HEK293 (cell line): ENCODE data around the gene RAET1G.

Experiments
- CTCF ChIA-PET: fragments of 350-600 bp; formaldehyde crosslinking; extraction: SDS; loops from one replicate; lab custom pipeline; 2021; ENCODE audit warnings: antibody characterized with exemption; lab: Yijun Ruan, JAX
- POLR2A ChIA-PET: fragments of 300-600 bp; formaldehyde crosslinking; extraction: SDS; loops from one replicate; lab custom pipeline; 2020; ENCODE audit warnings: antibody characterized with exemption, inconsistent platforms; lab: Yijun Ruan, JAX
- H3K27ac ChIP-seq: fragments of 200-500 bp; sonication (Bioruptor generic); 2 replicates; pipeline ENCODE4 v1.5.1; 2014; ENCODE audit warnings: low read depth, low read length, control low read depth, inconsistent platforms; ENCODE audit errors: extremely low read depth
- H3K36me3 ChIP-seq, 2 experiments: fragments of 200-500 bp in 1 of 2; sonication (Bioruptor generic) in 1 of 2; 1 replicate in 1 of 2; 2 replicates in 1 of 2; pipeline ENCODE4 v1.5.1; 2014 to 2017; ENCODE audit warnings: inconsistent platforms in 2 of 2, low read length in 2 of 2; ENCODE audit not compliant: control insufficient read depth in 2 of 2, insufficient read depth in 1 of 2
- H3K4me1 ChIP-seq: fragments of 200-500 bp; sonication (Bioruptor generic); 2 replicates; pipeline ENCODE4 v1.5.1; 2014; ENCODE audit warnings: mild to moderate bottlenecking, low read length, inconsistent platforms; ENCODE audit not compliant: control insufficient read depth, insufficient read depth
- H3K4me3 ChIP-seq: 2 replicates; pipeline ENCODE4 v1.5.1; 2011; ENCODE audit warnings: low read depth, mild to moderate bottlenecking, control low read depth, low read length, moderate library complexity
- H3K9me3 ChIP-seq: fragments of 200-500 bp; sonication (Bioruptor generic); 2 replicates; pipeline ENCODE4 v1.5.1; 2014; ENCODE audit warnings: low read depth, low read length, inconsistent platforms; ENCODE audit not compliant: control insufficient read depth, insufficient read depth
- FEZF1 ChIP-seq: fragments of 450-650 bp; formaldehyde crosslinking; IDR thresholded peaks from 2 replicates; pipeline ENCODE4 v1.5.1; 2016; ENCODE audit warnings: missing biosample characterization, missing genetic modification characterization
- IKZF3 ChIP-seq: fragments of 450-650 bp; IDR thresholded peaks from 2 replicates; pipeline ENCODE4 v1.5.0; 2018; ENCODE audit warnings: missing biosample characterization, mild to moderate bottlenecking, missing genetic modification characterization, moderate library complexity
- KLF16 ChIP-seq: fragments of 450-650 bp; formaldehyde crosslinking; IDR thresholded peaks from 2 replicates; pipeline ENCODE4 v1.5.1; 2017; ENCODE audit warnings: missing biosample characterization, missing genetic modification characterization
- PRDM1 ChIP-seq: fragments of 450-650 bp; formaldehyde crosslinking; IDR thresholded peaks from 2 replicates; pipeline ENCODE4; 2016; ENCODE audit warnings: missing biosample characterization, missing genetic modification characterization
- REPIN1 ChIP-seq: fragments of 450-650 bp; formaldehyde crosslinking; IDR thresholded peaks from 2 replicates; pipeline ENCODE4 v1.5.1; 2017; ENCODE audit warnings: missing biosample characterization, missing genetic modification characterization, low read depth
- SALL2 ChIP-seq: fragments of 450-650 bp; formaldehyde crosslinking; IDR thresholded peaks from 2 replicates; pipeline ENCODE4 v1.5.0; 2017; ENCODE audit warnings: missing biosample characterization, mild to moderate bottlenecking, missing genetic modification characterization, borderline replicate concordance
- TCF7L2 ChIP-seq: IDR thresholded peaks from 2 replicates; pipeline ENCODE4 v1.6.1; 2011; ENCODE audit warnings: low read depth, mild to moderate bottlenecking, inconsistent platforms, low read length, moderate library complexity, borderline replicate concordance
- ZBTB8A ChIP-seq: fragments of 450-650 bp; formaldehyde crosslinking; IDR thresholded peaks from 2 replicates; pipeline ENCODE4 v1.5.1; 2016; ENCODE audit warnings: missing biosample characterization, missing genetic modification characterization
- ZNF112 ChIP-seq: fragments of 450-650 bp; formaldehyde crosslinking; IDR thresholded peaks from 2 replicates; pipeline ENCODE4 v1.5.0; 2017; ENCODE audit warnings: missing biosample characterization, missing genetic modification characterization
- ZNF169 ChIP-seq: fragments of 450-650 bp; formaldehyde crosslinking; IDR thresholded peaks from 2 replicates; pipeline ENCODE4 v1.5.1; 2016; ENCODE audit warnings: missing biosample characterization, missing genetic modification characterization
- ZNF202 ChIP-seq: fragments of 450-650 bp; formaldehyde crosslinking; IDR thresholded peaks from 2 replicates; pipeline ENCODE4 v1.5.1; 2016; ENCODE audit warnings: missing biosample characterization, missing genetic modification characterization, borderline replicate concordance
- ZNF239 ChIP-seq: fragments of 450-650 bp; formaldehyde crosslinking; IDR thresholded peaks from 2 replicates; pipeline ENCODE4 v1.5.1; 2016; ENCODE audit warnings: missing biosample characterization, missing genetic modification characterization
- ZNF394 ChIP-seq: fragments of 450-650 bp; formaldehyde crosslinking; IDR thresholded peaks from 2 replicates; pipeline ENCODE4 v1.5.1; 2016; ENCODE audit warnings: missing biosample characterization, missing genetic modification characterization, mild to moderate bottlenecking, moderate library complexity, borderline replicate concordance
- ZNF529 ChIP-seq: fragments of 450-650 bp; formaldehyde crosslinking; IDR thresholded peaks from 2 replicates; pipeline ENCODE4 v1.5.1; 2017; ENCODE audit warnings: missing genetic modification characterization, missing biosample characterization; ENCODE audit not compliant: insufficient replicate concordance
- ZNF530 ChIP-seq: fragments of 450-650 bp; formaldehyde crosslinking; IDR thresholded peaks from 2 replicates; pipeline ENCODE4 v1.5.1; 2016; ENCODE audit warnings: low read depth, missing biosample characterization, missing genetic modification characterization
- ZNF544 ChIP-seq: fragments of 450-650 bp; formaldehyde crosslinking; IDR thresholded peaks from 2 replicates; pipeline ENCODE4 v1.5.0; 2017; ENCODE audit warnings: missing biosample characterization, missing genetic modification characterization
- ZNF561 ChIP-seq: fragments of 450-650 bp; IDR thresholded peaks from 2 replicates; pipeline ENCODE4 v1.5.1; 2018; ENCODE audit warnings: missing biosample characterization, missing genetic modification characterization, borderline replicate concordance
- ZNF621 ChIP-seq: fragments of 450-650 bp; formaldehyde crosslinking; IDR thresholded peaks from 2 replicates; pipeline ENCODE4 v1.5.1; 2017; ENCODE audit warnings: missing biosample characterization, missing genetic modification characterization
- ZNF747 ChIP-seq: fragments of 450-650 bp; formaldehyde crosslinking; IDR thresholded peaks from 2 replicates; pipeline ENCODE4 v1.5.1; 2016; ENCODE audit warnings: missing biosample characterization, missing genetic modification characterization
- ZNF76 ChIP-seq: fragments of 450-650 bp; formaldehyde crosslinking; IDR thresholded peaks from 2 replicates; pipeline ENCODE4; 2016; ENCODE audit warnings: low read depth, missing biosample characterization, missing genetic modification characterization, borderline replicate concordance
- TF ChIP-seq, protein P1 (sequence below): fragments of 450-650 bp; formaldehyde crosslinking; IDR thresholded peaks from 2 replicates; pipeline ENCODE4 v1.5.1; 2016; ENCODE audit warnings: missing biosample characterization, missing genetic modification characterization
- TF ChIP-seq, protein P2 (sequence below): fragments of 450-650 bp; formaldehyde crosslinking; IDR thresholded peaks from 2 replicates; pipeline ENCODE4 v1.5.1; 2016; ENCODE audit warnings: missing biosample characterization, missing genetic modification characterization

Gene RAET1G

GRCh38 chr6:149965194-149966020, 42.5 kb upstream of the RAET1G start:
- H3K27ac ChIP-seq: no peak overlapping the region; the same call in 1 of the 2 replicates
- no peaks in the 10 kb centered on the region for H3K9me3 ChIP-seq
- H3K36me3 ChIP-seq: peaks cover 0 to 6% of the 10 kb centered on the region in 2 experiments; a peak in 1 of 3 replicates
- TF ChIP-seq PRDM1 (tag by site-specific recombination): peak; percentile 63; the same call in 1 of the 2 replicates
- no peak for TF ChIP-seq ZNF544 (tag by site-specific recombination)
- TF ChIP-seq, all 188 proteins: peak for 1
- Histone ChIP-seq H3K4me1 (peaks cover 3% of the 10 kb centered on the region), H3K4me3 (peak overlapping the region; percentile 13; the same call in 1 of the 2 replicates)
- CTCF ChIA-PET: interaction anchor here (0.8 kb wide), 1 partner anchor 9 kb away, joined by 4 read pairs; no protein-coding TSS in a partner anchor
- POLR2A ChIA-PET: no interaction called here

DNA sequence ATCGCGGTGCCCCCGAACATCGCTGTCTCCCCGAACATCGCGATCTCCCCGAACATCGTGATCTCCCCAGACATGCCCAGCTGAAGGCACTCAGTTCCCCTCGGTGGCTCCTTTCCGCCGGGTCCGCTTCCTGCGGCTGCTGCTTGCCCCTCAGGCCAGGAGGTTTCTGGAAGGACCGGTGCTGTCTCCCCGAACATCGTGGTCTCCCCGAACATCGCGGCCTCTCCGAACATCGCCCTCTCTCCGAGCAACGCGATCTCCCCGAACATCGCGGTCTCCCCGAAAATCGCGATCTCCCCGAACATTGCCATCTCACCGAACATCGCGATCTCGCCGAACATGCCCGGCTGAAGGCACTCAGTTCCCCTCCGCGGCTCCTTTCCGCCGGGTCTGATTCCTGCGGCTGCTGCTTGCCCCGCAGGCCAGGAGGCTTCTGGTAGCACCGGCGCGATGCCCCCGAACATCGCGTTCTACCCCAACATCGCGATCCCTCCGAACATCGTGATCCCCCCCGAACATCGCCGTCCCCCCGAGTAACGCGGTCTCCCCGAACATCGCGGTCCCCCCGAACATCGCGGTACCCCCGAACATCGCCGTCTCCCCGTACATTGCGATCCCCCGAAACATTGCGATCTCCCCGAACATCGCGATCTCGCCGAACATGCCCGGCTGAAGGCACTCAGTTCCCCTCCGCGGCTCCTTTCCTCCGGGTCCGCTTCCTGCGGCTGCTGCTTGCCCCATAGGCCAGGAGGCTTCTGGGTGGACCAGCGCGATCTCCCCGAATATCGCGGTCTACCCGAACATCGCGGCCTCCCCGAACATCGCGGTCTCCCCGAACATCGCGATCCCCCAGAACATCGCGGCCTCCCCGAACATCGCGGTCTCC, 41.6 kb upstream of the RAET1G start:
- Histone ChIP-seq H3K36me3 (peaks cover 0 to under 1% of the 10 kb centered on the region in 2 experiments; a peak in 1 of 3 replicates), H3K27ac (peak overlapping the region; percentile 72; the same call in 1 of the 2 replicates), H3K4me3 (peak overlapping the region; percentile 61), H3K4me1 (peaks cover 3% of the 10 kb centered on the region), H3K9me3 (no peaks in the 10 kb centered on the region)
- CTCF ChIA-PET: interaction anchor here (0.6 to 1.0 kb wide), 3 partner anchors 22 to 105 kb away, joined by 3 to 4 read pairs (median 3); no protein-coding TSS in a partner anchor
- POLR2A ChIA-PET: interaction anchor here (1.0 to 1.4 kb wide), 13 partner anchors 8 to 439 kb away, joined by 3 to 11 read pairs (median 5); no protein-coding TSS in a partner anchor
- TF ChIP-seq ZNF747 (no peak), ZNF169 (tag by site-specific recombination) (0 out of 2 replicates have a peak, but pooled peaks have one; percentile 6), ZNF112 (no peak), ZNF202 (tag by site-specific recombination) (peak; percentile 99), KLF16 (tag by site-specific recombination) (no peak), ZNF530 (tag by site-specific recombination) (no peak), TCF7L2 (no peak), FEZF1 (no peak), ZNF621 (tag by site-specific recombination) (no peak), ZNF561 (tag by site-specific recombination) (no peak), ZNF76 (tag by site-specific recombination) (no peak)
- TF ChIP-seq, protein P1, sequence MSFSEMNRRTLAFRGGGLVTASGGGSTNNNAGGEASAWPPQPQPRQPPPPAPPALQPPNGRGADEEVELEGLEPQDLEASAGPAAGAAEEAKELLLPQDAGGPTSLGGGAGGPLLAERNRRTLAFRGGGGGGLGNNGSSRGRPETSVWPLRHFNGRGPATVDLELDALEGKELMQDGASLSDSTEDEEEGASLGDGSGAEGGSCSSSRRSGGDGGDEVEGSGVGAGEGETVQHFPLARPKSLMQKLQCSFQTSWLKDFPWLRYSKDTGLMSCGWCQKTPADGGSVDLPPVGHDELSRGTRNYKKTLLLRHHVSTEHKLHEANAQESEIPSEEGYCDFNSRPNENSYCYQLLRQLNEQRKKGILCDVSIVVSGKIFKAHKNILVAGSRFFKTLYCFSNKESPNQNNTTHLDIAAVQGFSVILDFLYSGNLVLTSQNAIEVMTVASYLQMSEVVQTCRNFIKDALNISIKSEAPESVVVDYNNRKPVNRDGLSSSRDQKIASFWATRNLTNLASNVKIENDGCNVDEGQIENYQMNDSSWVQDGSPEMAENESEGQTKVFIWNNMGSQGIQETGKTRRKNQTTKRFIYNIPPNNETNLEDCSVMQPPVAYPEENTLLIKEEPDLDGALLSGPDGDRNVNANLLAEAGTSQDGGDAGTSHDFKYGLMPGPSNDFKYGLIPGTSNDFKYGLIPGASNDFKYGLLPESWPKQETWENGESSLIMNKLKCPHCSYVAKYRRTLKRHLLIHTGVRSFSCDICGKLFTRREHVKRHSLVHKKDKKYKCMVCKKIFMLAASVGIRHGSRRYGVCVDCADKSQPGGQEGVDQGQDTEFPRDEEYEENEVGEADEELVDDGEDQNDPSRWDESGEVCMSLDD (tag by site-specific recombination): peak; percentile 73

- CTCF ChIA-PET: interaction anchor here (0.6 to 1.0 kb wide), 3 partner anchors 23 to 106 kb away, joined by 3 to 4 read pairs (median 3); no protein-coding TSS in a partner anchor
- Histone ChIP-seq H3K4me3 (peak within 1 kb of the TSS; percentile 61), H3K9me3 (no peaks in the 10 kb centered on the region), H3K27ac (peak within 1 kb of the TSS; percentile 72; the same call in 1 of the 2 replicates), H3K36me3 (no peaks in the 10 kb centered on the region), H3K4me1 (peaks cover 3% of the 10 kb centered on the region)
- POLR2A ChIA-PET: interaction anchor here (0.6 to 1.4 kb wide), 16 partner anchors 9 to 440 kb away, joined by 3 to 11 read pairs (median 4); no protein-coding TSS in a partner anchor
- TF ChIP-seq ZNF529 (no peak), IKZF3 (tag by site-specific recombination) (peak; percentile 90), ZBTB8A (tag by site-specific recombination) (peak; percentile 88), SALL2 (tag by site-specific recombination) (no peak), ZNF394 (tag by site-specific recombination) (peak; percentile 88), ZNF239 (tag by site-specific recombination) (0 out of 2 replicates have a peak, but pooled peaks have one; percentile 25), REPIN1 (tag by site-specific recombination) (0 out of 2 replicates have a peak, but pooled peaks have one; percentile 11)
- TF ChIP-seq, protein P2, sequence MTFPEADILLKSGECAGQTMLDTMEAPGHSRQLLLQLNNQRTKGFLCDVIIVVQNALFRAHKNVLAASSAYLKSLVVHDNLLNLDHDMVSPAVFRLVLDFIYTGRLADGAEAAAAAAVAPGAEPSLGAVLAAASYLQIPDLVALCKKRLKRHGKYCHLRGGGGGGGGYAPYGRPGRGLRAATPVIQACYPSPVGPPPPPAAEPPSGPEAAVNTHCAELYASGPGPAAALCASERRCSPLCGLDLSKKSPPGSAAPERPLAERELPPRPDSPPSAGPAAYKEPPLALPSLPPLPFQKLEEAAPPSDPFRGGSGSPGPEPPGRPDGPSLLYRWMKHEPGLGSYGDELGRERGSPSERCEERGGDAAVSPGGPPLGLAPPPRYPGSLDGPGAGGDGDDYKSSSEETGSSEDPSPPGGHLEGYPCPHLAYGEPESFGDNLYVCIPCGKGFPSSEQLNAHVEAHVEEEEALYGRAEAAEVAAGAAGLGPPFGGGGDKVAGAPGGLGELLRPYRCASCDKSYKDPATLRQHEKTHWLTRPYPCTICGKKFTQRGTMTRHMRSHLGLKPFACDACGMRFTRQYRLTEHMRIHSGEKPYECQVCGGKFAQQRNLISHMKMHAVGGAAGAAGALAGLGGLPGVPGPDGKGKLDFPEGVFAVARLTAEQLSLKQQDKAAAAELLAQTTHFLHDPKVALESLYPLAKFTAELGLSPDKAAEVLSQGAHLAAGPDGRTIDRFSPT: peak; percentile 65
These were observed 40.8 kb upstream of the RAET1G start, which contains the start of gene ULBP1 for GRCh38 chr6:149963462-149964307. Gene ULBP1 (plus strand): TSS chr6:149963943. CDS start chr6:149964050, 107 bp downstream.
